Kidney epithelial cell (primary cell): ENCODE results near the gene TPO. TPM values are rescaled to one million over a fixed set of nuclear protein-coding genes. Genes with fewer than 3 reads are reported as not detected.
"Not testable (repeated sequence)": the region's sequence is repeated elsewhere in the genome, so short reads cannot be mapped to it uniquely, and the experiment has no call there.

Source experiments
- DNase-seq: peaks from one replicate; pipeline ENCODE4 v3.0.0-alpha.2; 2010; ENCODE audit warnings: low read depth
- H3K27me3 ChIP-seq: 2 replicates; pipeline ENCODE4 v1.6.0; 2011; ENCODE audit warnings: low read length; ENCODE audit not compliant: control insufficient read depth, insufficient read depth
- H3K36me3 ChIP-seq: 2 replicates; pipeline ENCODE4 v1.5.1; 2011; ENCODE audit warnings: low read length; ENCODE audit not compliant: control insufficient read depth, insufficient read depth
- H3K4me3 ChIP-seq: 2 replicates; pipeline ENCODE4 v1.5.1; 2011; ENCODE audit warnings: low read depth, mild to moderate bottlenecking, control low read depth, low read length
- CTCF ChIP-seq: IDR thresholded peaks from 2 replicates; pipeline ENCODE4 v1.5.1; 2011; ENCODE audit warnings: mild to moderate bottlenecking, moderate library complexity, low read length, control low read depth, inconsistent platforms; ENCODE audit not compliant: insufficient read depth, poor library complexity, severe bottlenecking
- total RNA-seq: library from RNA; depleted of rRNA; stranded (reverse); fragments of >200 nt; gene quantifications from 2 replicates; pipeline ENCODE4 v1.2.3, GENCODE V29; 2015

Gene TPO
- total RNA-seq, 1 donor from 2014 or later: not detected

GRCh38 chr2:1561259-1561658 lies 148.0 kb downstream of the TPO start:
- H3K36me3 ChIP-seq: no peaks in the 10 kb centered on the region
- DNase-seq: no peak
- no peak for TF ChIP-seq CTCF
- H3K27me3 ChIP-seq: peaks cover 5% of the 10 kb centered on the region
- H3K4me3 ChIP-seq: no peak overlapping the region

GRCh38 chr2:1561811-1562421 lies 148.7 kb downstream of the TPO start:
- H3K27me3 ChIP-seq: peaks cover 5% of the 10 kb centered on the region
- H3K4me3 ChIP-seq: no peak overlapping the region
- no peaks in the 10 kb centered on the region for H3K36me3 ChIP-seq
- no peak for DNase-seq
- no peak for TF ChIP-seq CTCF

DNA sequence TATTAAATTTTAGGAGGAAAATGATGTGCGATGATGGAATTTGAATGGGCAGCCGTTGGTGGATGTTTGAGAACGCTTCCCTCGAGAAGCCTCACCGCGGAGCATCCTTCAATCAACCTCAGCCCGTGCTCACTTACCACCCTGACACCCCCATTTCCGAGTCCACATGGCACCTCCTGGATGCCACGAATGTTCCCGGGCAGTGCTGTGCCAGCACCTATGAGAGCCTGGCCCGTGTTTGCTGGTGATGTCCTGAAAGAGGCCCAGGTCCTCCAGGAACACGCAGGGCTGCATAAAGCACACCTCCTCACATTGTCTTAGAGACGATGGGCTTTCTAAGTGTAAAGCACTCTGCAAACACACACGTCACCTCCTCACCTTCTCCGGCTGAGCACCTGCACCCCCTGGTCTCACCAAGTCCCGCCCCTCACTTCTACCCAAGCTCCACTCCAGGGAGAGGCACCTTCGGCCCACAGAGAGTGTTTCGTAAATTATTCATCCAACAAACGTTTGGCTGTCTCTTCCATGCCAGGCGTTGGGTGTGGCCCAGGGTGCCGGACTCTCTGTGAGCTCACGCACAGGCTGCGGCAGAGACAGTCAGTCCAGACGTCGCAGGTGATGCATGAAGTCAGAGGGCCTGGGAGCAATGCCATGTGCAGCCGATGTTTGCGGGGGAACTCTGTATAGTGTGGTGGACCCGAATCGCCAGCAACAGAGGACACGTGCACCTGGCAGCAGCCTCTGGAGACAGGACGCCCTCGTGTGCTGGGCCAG lies 150.0 kb downstream of the TPO start:
- no peak for DNase-seq
- H3K36me3 ChIP-seq: no peaks in the 10 kb centered on the region
- H3K27me3 ChIP-seq: peaks cover 5% of the 10 kb centered on the region
- TF ChIP-seq CTCF: no peak
- no peak overlapping the region for H3K4me3 ChIP-seq

GRCh38 chr2:1563943-1564891 lies 151.0 kb downstream of the TPO start:
- DNase-seq: no peak
- Histone ChIP-seq H3K27me3 (peaks cover 5% of the 10 kb centered on the region), H3K4me3 (no peak overlapping the region), H3K36me3 (no peaks in the 10 kb centered on the region)
- no peak for TF ChIP-seq CTCF

DNA sequence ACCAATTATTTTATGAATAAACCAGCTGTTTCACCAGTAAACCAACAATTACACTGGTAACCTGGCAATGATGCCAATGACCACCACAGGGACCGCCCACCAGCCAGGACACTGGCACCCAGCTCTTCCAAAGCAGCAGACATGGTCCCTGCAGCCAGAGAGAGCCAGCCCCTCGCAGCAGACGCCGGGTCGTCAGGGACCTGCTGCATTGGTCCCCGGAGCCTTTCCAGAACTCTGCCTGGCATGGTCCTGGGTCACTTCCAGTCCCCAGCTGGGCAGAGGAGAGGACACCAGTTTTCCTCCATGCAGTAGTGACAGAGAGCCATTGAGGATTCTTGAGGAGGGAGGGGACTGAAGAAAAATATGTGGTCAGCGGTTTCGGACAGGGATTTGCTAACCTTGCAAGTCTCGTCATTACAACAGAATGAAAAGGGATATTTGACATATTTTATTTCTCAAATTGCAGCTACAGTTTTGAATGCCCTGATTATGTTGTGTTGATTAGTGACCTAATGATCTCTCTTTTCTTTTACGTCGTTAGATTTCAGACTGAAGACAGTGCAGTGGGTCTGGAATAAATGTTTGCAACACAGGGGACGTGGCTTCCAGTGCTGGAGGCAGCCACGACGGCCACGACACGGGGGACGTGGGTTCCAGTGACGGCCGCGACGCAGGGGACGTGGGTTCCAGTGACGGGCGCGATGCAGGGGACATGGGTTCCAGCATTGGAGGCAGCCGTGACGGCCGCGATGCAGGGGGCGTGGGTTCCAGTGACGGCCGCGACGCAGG lies 154.5 kb downstream of the TPO start:
- no peaks in the 10 kb centered on the region for H3K36me3 ChIP-seq
- H3K27me3 ChIP-seq: no peaks in the 10 kb centered on the region
- no peak overlapping the region for H3K4me3 ChIP-seq
- DNase-seq: no peak
- no peak for TF ChIP-seq CTCF

DNA sequence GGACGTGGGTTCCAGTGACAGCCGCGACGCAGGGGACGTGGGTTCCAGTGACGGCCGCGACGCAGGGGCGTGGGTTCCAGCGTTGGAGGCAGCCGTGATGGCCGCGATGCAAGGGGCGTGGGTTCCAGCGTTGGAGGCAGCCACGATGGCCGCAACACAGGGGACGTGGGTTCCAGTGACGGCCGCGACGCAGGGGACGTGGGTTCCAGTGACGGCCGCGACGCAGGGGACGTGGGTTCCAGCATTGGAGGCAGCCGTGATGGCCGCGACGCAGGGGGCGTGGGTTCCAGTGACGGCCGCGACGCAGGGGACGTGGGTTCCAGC lies 155.0 kb downstream of the TPO start:
- DNase-seq: not testable (repeated sequence)

More for the DNA sequence above, 155.0 kb downstream of the TPO start:
- not testable (repeated sequence) for H3K4me3 ChIP-seq, H3K36me3 ChIP-seq, H3K27me3 ChIP-seq
